Motor neuron (in vitro differentiated cells): ENCODE measurements around the gene DAPK2. TPM values are rescaled to one million over a fixed set of nuclear protein-coding genes. Genes with fewer than 3 reads are reported as not detected.

ENCODE experiments used
- ATAC-seq, 8 experiments: fragments of 200-7000 bp; cut with Tn5 transposase; replicated peaks in 6 of 8; 2 replicates each; pipeline ENCODE4 v1.8.0; 2021; ENCODE audit warnings: mild to moderate bottlenecking in 8 of 8, moderate library complexity in 8 of 8
- H3K27ac ChIP-seq, 2 donors: fragments of 250-450 bp; sonication (Bioruptor Pico); 2 replicates each; pipeline ENCODE4 v1.9.0; 2021; ENCODE audit warnings: antibody characterized with exemption in 2 of 2, mild to moderate bottlenecking in 2 of 2, moderate library complexity in 1 of 2
- H3K4me1 ChIP-seq, 2 donors: fragments of 250-450 bp; sonication (Bioruptor Pico); replicated peaks in 1 of 2; 2 replicates each; pipeline ENCODE4 v1.6.1; 2021; ENCODE audit warnings: antibody characterized with exemption in 2 of 2, mild to moderate bottlenecking in 2 of 2, moderate library complexity in 1 of 2
- H3K4me3 ChIP-seq, 5 donors: fragments of 250-450 bp; sonication (Bioruptor Pico); 2 replicates each; pipeline ENCODE4 v1.9.0; 2021; ENCODE audit warnings: antibody characterized with exemption in 5 of 5, mild to moderate bottlenecking in 5 of 5, moderate library complexity in 4 of 5
- WGBS, 10 experiments: fragments of 450-650 bp; shearing (Covaris generic); methylation state at CpG; one replicate each; pipeline ENCODE4 v1.0.0; 2022; 5-methylcytosine and 5-hydroxymethylcytosine counted together
- in situ Hi-C, 9 experiments: fragments of 400-800 bp; cut with MboI; loops; one replicate each; pipeline ENCODE4 v1.15.0; 2021; ENCODE audit warnings: low sequenced_read_pairs in 9 of 9, low pct_unique_long_range_greater_than_20kb in 2 of 9; ENCODE audit not compliant: unreplicated experiment in 9 of 9
- total RNA-seq, 8 experiments: library from RNA; unstranded; fragments of 300-600 nt; gene quantifications; 2 replicates each; pipeline versions ENCODE4 v1.2.3 to v1.2.4, GENCODE V29; 2022

The DAPK2 gene
- total RNA-seq, 8 experiments from 2014 or later: 0.22 to 20.8 (median 1.5) TPM

GRCh38 chr15:63858881-63859280 lies 187.4 kb downstream of the DAPK2 start:
- 60 to 100% (median 89%) methylated on average over 1 to 3 of the region's 3 CpGs; no CpG with 5 or more reads in 3 of the 10 experiments for WGBS, 10 experiments
- in situ Hi-C loops: no loop called here
- Histone ChIP-seq H3K4me3 (no peak overlapping the region), H3K27ac (no peak overlapping the region), H3K4me1 (no peaks in the 10 kb centered on the region)
- no peak for ATAC-seq

DNA sequence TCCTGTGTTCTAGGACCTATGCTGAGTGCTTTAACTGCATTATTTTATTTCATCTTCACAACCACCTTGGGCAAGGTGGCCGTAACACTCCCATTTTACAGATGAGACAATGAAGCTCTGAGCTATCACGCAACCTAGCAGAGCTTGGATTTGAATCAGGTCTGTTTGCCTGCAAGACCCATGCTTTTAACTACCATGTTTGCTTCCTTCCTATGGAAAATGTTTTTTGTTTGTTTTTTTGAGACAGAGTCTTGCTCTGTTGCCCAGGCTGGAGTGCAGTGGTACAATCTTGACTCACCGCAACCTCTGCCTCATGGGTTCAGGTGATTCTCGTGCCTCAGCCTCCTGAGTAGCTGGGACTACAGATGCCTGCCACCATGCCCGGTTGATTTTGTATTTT lies 187.8 kb downstream of the DAPK2 start:
- in situ Hi-C loops: no loop called here
- 83 to 100% (median 100%) methylated on average over 1 to 5 of the region's 5 CpGs; no CpG with 5 or more reads in 3 of the 10 experiments for WGBS, 10 experiments
- Histone ChIP-seq H3K27ac (no peak overlapping the region), H3K4me1 (no peaks in the 10 kb centered on the region), H3K4me3 (no peak overlapping the region)
- ATAC-seq: no peak

DNA sequence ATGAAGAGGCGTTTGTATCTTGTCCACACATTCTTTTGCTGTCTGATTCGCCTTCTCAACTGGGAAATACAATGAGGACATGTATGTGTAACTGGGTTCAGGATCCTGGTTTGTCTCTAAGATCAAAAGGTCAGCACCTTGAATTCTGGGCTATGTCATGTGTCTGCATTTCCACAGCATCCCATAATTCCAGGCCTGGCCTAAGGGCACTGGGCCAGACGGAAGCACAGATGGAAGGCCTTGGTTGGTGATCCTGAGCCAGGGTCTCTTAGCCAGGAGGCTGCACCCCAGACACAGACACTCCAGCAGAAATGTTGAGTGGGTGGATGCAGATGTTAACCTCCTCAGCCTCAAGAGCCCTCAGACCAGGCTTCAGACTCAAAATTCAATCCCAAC lies 188.8 kb downstream of the DAPK2 start:
- no peak for ATAC-seq
- WGBS, 10 experiments: 28 to 78% (median 58%) methylated on average over 2 to 3 of the region's 3 CpGs; no CpG with 5 or more reads in 6 of the 10 experiments
- H3K4me3 ChIP-seq: no peak overlapping the region
- no peaks in the 10 kb centered on the region for H3K4me1 ChIP-seq
- in situ Hi-C loops: no loop called here
- no peak overlapping the region for H3K27ac ChIP-seq

Other genes with a start within 250 kb of the DAPK2 start
- gene HERC1, start 212.5 kb downstream of the DAPK2 start, total RNA-seq: 100 to 1,000 TPM in 1 of 8 experiments, 10 to 100 TPM in 7; 45.1 to 115 (median 85.4) TPM
- gene CIAO2A, start 47.4 kb upstream of the DAPK2 start, total RNA-seq: 100 to 1,000 TPM in 2 of 8 experiments, 10 to 100 TPM in 6; 42.0 to 106 (median 74.5) TPM
- 100 to 1,000 TPM in 1 of 8 experiments, 10 to 100 TPM in 7; 18.4 to 106 (median 41.6) TPM for gene SNX1, start 49.5 kb upstream of the DAPK2 start, total RNA-seq
- gene SNX22, start 105.2 kb upstream of the DAPK2 start, total RNA-seq: 1 to 10 TPM; 1.7 to 6.0 (median 3.4) TPM
- gene PPIB, start 116.5 kb upstream of the DAPK2 start, total RNA-seq: 1,000 to 10,000 TPM in 1 of 8 experiments, 100 to 1,000 TPM in 7; 281 to 1,089 (median 441) TPM